T-cell (primary cell): ENCODE measurements around the gene RGS17. TPM values are rescaled to one million over a fixed set of nuclear protein-coding genes. Genes with fewer than 3 reads are reported as not detected.
A peak's percentile ranks its signal among the peaks of the same experiment; 100 is the strongest.
"Not testable (repeated sequence)": the region's sequence is repeated elsewhere in the genome, so short reads cannot be mapped to it uniquely, and the experiment has no call there.

ENCODE experiments used
- ATAC-seq, 4 experiments: fragments of 200-7000 bp in 3 of 4; fragments of 150-1000 bp in 1 of 4; cut with Tn5 transposase; replicated peaks in 1 of 4; 1 replicate in 3 of 4; 2 replicates in 1 of 4; pipeline ENCODE4 v1.10.0; 2021; ENCODE audit warnings: moderate library complexity in 3 of 4, mild to moderate bottlenecking in 2 of 4, moderate number of reproducible peaks in 1 of 4
- CTCF ChIA-PET, 2 donors: fragments of 300-600 bp; sonication (Branson Sonifier 250); formaldehyde crosslinking; loops; one replicate each; lab custom pipeline; 2022; ENCODE audit warnings: antibody characterized with exemption in 2 of 2; lab: Charles Lee
- POLR2A ChIA-PET, 2 donors: fragments of 300-600 bp; sonication (Branson Sonifier 250); formaldehyde crosslinking; loops; one replicate each; lab custom pipeline; 2022; ENCODE audit warnings: antibody characterized with exemption in 2 of 2; lab: Charles Lee
- DNase-seq, 35 experiments: peaks; one replicate each; pipeline versions ENCODE4 v3.0.0 to v3.0.0-alpha.2; 2013 to 2023
- H3K27ac ChIP-seq: one replicate; pipeline ENCODE4 v1.5.1; 2013; ENCODE audit warnings: low read length
- H3K27me3 ChIP-seq, 2 experiments: replicated peaks in 1 of 2; 1 replicate in 1 of 2; 2 replicates in 1 of 2; pipeline versions ENCODE4 v1.6.1 to v1.7.0; 2013; ENCODE audit warnings: low read length in 1 of 2, mixed read lengths in 1 of 2; ENCODE audit not compliant: control insufficient read depth in 2 of 2, insufficient read depth in 2 of 2; ENCODE audit errors: extremely low read depth in 1 of 2
- H3K36me3 ChIP-seq, 2 donors: 1 replicate in 1 of 2; 2 replicates in 1 of 2; pipeline versions ENCODE4 v1.6.1 to v1.7.0; 2013; ENCODE audit warnings: low read length in 1 of 2; ENCODE audit not compliant: control insufficient read depth in 2 of 2, insufficient read depth in 1 of 2; ENCODE audit errors: extremely low read depth in 1 of 2
- H3K4me1 ChIP-seq, 2 experiments: 1 replicate in 1 of 2; 2 replicates in 1 of 2; pipeline versions ENCODE4 v1.6.1 to v1.7.0; 2013; ENCODE audit warnings: low read length in 2 of 2, mixed read lengths in 1 of 2; ENCODE audit not compliant: insufficient read depth in 2 of 2, control insufficient read depth in 1 of 2; ENCODE audit errors: extremely low read depth in 1 of 2
- H3K4me3 ChIP-seq, 2 donors: 1 replicate in 1 of 2; 2 replicates in 1 of 2; pipeline versions ENCODE4 v1.5.1 to v1.7.0; 2013; ENCODE audit warnings: mild to moderate bottlenecking in 2 of 2, low read length in 1 of 2, moderate library complexity in 1 of 2; ENCODE audit not compliant: control insufficient read depth in 1 of 2; ENCODE audit errors: extremely low read depth in 1 of 2
- H3K9me3 ChIP-seq: 2 replicates; pipeline ENCODE4 v1.7.0; 2013
- H3K27ac Mint-ChIP-seq, 2 donors: one replicate each; pipeline ENCODE4 v1.8.0; 2020 to 2021; ENCODE audit warnings: mild to moderate bottlenecking in 2 of 2, mixed read lengths in 2 of 2
- H3K27me3 Mint-ChIP-seq, 2 donors: one replicate each; pipeline ENCODE4 v1.8.0; 2021 to 2022; ENCODE audit warnings: mixed read lengths in 2 of 2
- H3K36me3 Mint-ChIP-seq: one replicate; pipeline ENCODE4 v1.8.0; 2021; ENCODE audit warnings: mixed read lengths
- H3K4me1 Mint-ChIP-seq, 3 donors: one replicate each; pipeline ENCODE4 v1.8.0; 2020 to 2022; ENCODE audit warnings: mixed read lengths in 3 of 3, mild to moderate bottlenecking in 1 of 3
- H3K4me3 Mint-ChIP-seq, 3 donors: one replicate each; pipeline ENCODE4 v1.8.0; 2020 to 2022; ENCODE audit warnings: mild to moderate bottlenecking in 3 of 3, mixed read lengths in 3 of 3, moderate library complexity in 3 of 3
- H3K9me3 Mint-ChIP-seq, 3 donors: one replicate each; pipeline ENCODE4 v1.8.0; 2020 to 2022; ENCODE audit warnings: mixed read lengths in 3 of 3
- WGBS: methylation state at CpG from one replicate; pipeline ENCODE4 v1.1.5; 2013; ENCODE audit warnings: missing lambda C conversion rate; ENCODE audit not compliant: insufficient coverage; 5-methylcytosine and 5-hydroxymethylcytosine counted together
- total RNA-seq, 35 experiments: library from RNA in 6 of 35; stranded (reverse) in 6 of 35; fragments of 120-200 nt in 1 of 35; gene quantifications; one replicate each; pipeline versions ENCODE4 v1.2.1 to v1.2.4 and lab custom pipeline; 2013 to 2026

The RGS17 gene
- total RNA-seq, 5 donors from 2014 or later (not counting 1 experiment from before 2014, with no cell fraction given) = 0.09 to 0.30 TPM; not detected in 3

DNA sequence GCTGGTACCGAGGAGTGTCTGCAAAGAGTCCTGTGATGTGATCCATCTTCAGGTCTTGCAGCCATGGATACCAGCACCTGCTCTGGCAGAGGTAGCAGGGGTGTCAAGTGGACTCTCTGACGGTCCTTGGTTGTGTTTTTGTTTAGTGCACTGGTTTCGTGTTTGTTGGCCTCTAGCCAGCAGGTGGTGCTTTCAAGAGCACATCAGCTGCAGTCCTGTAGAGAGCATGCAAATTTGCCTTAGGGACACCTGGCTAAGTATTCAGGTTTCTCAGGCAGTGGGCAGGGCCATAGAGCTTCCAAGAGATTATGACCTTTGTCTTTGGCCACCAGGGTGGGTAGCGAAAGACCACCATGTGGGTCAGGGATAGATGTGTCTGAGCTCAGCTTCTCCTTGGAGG lies 14.5 kb upstream of the RGS17 start:
- peaks cover 0 to 4% (median 0%) of the 10 kb centered on the region in 3 donors for H3K9me3 Mint-ChIP-seq
- ChIA-PET POLR2A (no interaction called here), CTCF (no interaction called here)

DNA sequence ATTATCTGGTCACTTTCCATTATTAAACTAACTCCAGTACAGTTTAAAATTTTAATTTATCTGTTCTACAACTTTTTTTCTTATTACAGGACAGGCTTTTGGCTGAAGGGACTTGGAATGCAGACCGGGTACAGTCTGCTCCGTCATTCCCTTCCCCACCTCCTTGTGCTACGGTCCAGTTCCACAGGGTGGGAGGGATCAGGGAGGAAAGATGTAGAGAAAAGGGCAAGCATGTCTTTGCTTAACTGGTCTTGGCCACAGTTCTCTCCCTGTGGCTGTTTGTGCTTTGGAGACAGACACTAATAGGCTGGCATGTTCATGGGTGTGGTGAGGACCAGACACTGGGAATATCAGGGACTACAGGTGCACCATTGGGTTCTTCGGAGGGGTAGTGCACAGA lies 12.1 kb upstream of the RGS17 start:
- no peak overlapping the region for H3K27ac Mint-ChIP-seq
- no peak for ATAC-seq
- CTCF ChIA-PET = no interaction called here
- H3K4me3 Mint-ChIP-seq = no peak overlapping the region
- Histone ChIP-seq H3K4me1 (no peaks in the 10 kb centered on the region), H3K27ac (no peak overlapping the region), H3K4me3 (no peak overlapping the region), H3K9me3 (no peaks in the 10 kb centered on the region), H3K36me3 (no peaks in the 10 kb centered on the region), H3K27me3 (peaks cover 0 to 7% of the 10 kb centered on the region in 2 experiments)
- H3K9me3 Mint-ChIP-seq = peaks cover 0 to 4% (median 0%) of the 10 kb centered on the region in 3 donors
- H3K4me1 Mint-ChIP-seq = no peaks in the 10 kb centered on the region
- DNase-seq = no peak
- no peaks in the 10 kb centered on the region for H3K27me3 Mint-ChIP-seq
- H3K36me3 Mint-ChIP-seq = no peaks in the 10 kb centered on the region
- 80% methylated on average over 1 of the region's 4 CpGs for WGBS
- POLR2A ChIA-PET = interaction anchor here in 1 of 2 donors (0.6 kb wide), 1 partner anchor 26 kb away, joined by 3 read pairs; no protein-coding TSS in a partner anchor

More for the DNA sequence above, 14.5 kb upstream of the RGS17 start:
- Histone ChIP-seq H3K9me3 (no peaks in the 10 kb centered on the region), H3K27ac (no peak overlapping the region), H3K4me3 (no peak overlapping the region), H3K27me3 (peaks cover 0 to 9% of the 10 kb centered on the region in 2 experiments), H3K36me3 (no peaks in the 10 kb centered on the region), H3K4me1 (no peaks in the 10 kb centered on the region)
- no peaks in the 10 kb centered on the region for H3K36me3 Mint-ChIP-seq
- ATAC-seq (no peak), DNase-seq (no peak)
- no peak overlapping the region for H3K4me3 Mint-ChIP-seq
- no peak overlapping the region for H3K27ac Mint-ChIP-seq
- H3K27me3 Mint-ChIP-seq = peaks cover 0 to 2% of the 10 kb centered on the region in 2 donors
- WGBS = 71% methylated on average over 4 of the region's 4 CpGs
- no peaks in the 10 kb centered on the region for H3K4me1 Mint-ChIP-seq

DNA sequence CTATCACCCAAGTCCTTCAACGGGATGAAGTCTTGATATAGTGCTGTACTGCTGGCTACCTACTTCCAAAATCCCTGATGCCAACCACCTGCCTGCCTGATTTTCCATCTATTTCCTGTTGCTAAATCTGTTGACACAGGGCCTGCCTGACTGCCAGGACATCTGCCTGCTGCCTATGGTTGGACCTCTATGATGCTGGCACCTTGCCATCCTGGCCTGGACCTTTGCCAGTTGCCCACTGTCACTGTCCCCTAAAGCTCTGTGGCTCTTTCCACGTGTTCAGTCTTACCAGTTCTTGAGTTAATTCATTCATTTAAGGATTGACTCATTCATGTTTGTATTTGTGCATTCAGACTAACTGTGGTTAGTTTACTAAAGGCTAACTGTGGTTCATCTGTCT lies 9.2 kb upstream of the RGS17 start:
- WGBS = 83% methylated on average over 2 of the region's 2 CpGs
- peaks cover 2% of the 10 kb centered on the region in 2 donors for H3K27me3 Mint-ChIP-seq
- ChIA-PET POLR2A (no interaction called here), CTCF (no interaction called here)
- H3K9me3 Mint-ChIP-seq = peaks cover 0 to 4% (median 0%) of the 10 kb centered on the region in 3 donors
- H3K27ac Mint-ChIP-seq = no peak overlapping the region
- H3K4me1 Mint-ChIP-seq = peaks cover 0 to 3% (median 1%) of the 10 kb centered on the region in 3 donors
- H3K4me3 Mint-ChIP-seq = no peak overlapping the region
- Histone ChIP-seq H3K4me1 (no peaks in the 10 kb centered on the region), H3K27me3 (no peaks in the 10 kb centered on the region), H3K4me3 (no peak overlapping the region), H3K9me3 (no peaks in the 10 kb centered on the region), H3K27ac (no peak overlapping the region), H3K36me3 (no peaks in the 10 kb centered on the region)
- DNase-seq (no peak), ATAC-seq (no peak)
- no peaks in the 10 kb centered on the region for H3K36me3 Mint-ChIP-seq

DNA sequence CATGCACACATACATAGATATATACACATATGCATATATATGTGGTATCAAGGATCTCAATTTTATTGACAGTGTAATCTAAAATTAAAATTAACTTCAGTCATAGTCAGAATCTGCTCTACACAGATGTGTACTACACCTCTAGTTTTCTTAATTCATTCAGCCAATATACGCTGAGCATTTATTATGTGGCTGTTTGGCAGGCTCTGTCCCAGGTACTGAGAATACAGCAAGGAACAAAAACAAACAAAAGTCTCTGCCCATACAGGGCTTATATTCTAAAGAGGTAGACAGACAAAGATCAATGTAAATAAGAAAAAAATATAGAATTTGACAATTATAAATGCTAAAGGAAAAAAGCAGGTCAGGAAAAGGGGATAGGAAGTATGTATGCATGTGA lies 7.8 kb upstream of the RGS17 start:
- no peak overlapping the region for H3K4me3 Mint-ChIP-seq
- no peaks in the 10 kb centered on the region for H3K36me3 Mint-ChIP-seq
- ChIA-PET POLR2A (no interaction called here), CTCF (no interaction called here)
- H3K4me3 ChIP-seq = no peak overlapping the region
- peaks cover 0 to 5% (median 3%) of the 10 kb centered on the region in 3 donors for H3K4me1 Mint-ChIP-seq
- no peaks in the 10 kb centered on the region for H3K36me3 ChIP-seq
- H3K27me3 Mint-ChIP-seq = peaks cover 2 to 3% of the 10 kb centered on the region in 2 donors
- no peak for DNase-seq
- H3K9me3 Mint-ChIP-seq = no peaks in the 10 kb centered on the region
- H3K27ac Mint-ChIP-seq = no peak overlapping the region
- H3K27me3 ChIP-seq = no peaks in the 10 kb centered on the region
- WGBS = no CpG with 5 or more reads among the region's 1 CpG
- ATAC-seq = no peak
- H3K9me3 ChIP-seq = no peaks in the 10 kb centered on the region
- H3K27ac ChIP-seq = no peak overlapping the region
- no peaks in the 10 kb centered on the region for H3K4me1 ChIP-seq

DNA sequence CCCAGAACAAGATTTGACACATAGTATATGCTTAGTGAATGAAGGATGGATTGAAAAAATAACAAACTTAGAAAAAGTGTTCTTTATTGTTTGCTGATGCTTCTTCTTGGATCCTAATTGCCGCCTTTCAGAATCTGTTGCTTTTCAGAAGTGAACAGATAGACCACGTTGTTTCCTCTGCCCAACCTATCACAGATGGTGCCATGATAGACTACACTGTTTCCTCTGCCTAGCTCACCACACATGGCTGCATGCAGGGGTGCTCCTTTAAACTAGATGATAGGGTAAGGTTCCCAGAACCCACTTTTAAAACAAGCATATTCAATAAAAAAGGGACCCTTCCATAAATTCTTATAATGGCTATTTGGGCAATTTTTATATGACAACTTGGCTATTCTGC lies 4.6 kb upstream of the RGS17 start:
- CTCF ChIA-PET = no interaction called here
- peak in 1 of 4 experiments; percentile 55 for ATAC-seq
- H3K4me3 ChIP-seq = no peak overlapping the region
- no peaks in the 10 kb centered on the region for H3K36me3 ChIP-seq
- POLR2A ChIA-PET = no interaction called here
- peaks cover 3 to 11% (median 5%) of the 10 kb centered on the region in 3 donors for H3K4me1 Mint-ChIP-seq
- no peak overlapping the region for H3K4me3 Mint-ChIP-seq
- peaks cover 3 to 21% of the 10 kb centered on the region in 2 donors for H3K27me3 Mint-ChIP-seq
- no CpG with 5 or more reads among the region's 2 CpGs for WGBS
- peaks cover 2 to 7% of the 10 kb centered on the region in 2 experiments for H3K4me1 ChIP-seq
- H3K27ac ChIP-seq = no peak overlapping the region
- H3K9me3 Mint-ChIP-seq = no peaks in the 10 kb centered on the region
- H3K9me3 ChIP-seq = no peaks in the 10 kb centered on the region
- H3K27me3 ChIP-seq = peaks cover 0 to 8% of the 10 kb centered on the region in 2 experiments
- H3K27ac Mint-ChIP-seq = no peak overlapping the region
- no peaks in the 10 kb centered on the region for H3K36me3 Mint-ChIP-seq
- DNase-seq = no peak

DNA sequence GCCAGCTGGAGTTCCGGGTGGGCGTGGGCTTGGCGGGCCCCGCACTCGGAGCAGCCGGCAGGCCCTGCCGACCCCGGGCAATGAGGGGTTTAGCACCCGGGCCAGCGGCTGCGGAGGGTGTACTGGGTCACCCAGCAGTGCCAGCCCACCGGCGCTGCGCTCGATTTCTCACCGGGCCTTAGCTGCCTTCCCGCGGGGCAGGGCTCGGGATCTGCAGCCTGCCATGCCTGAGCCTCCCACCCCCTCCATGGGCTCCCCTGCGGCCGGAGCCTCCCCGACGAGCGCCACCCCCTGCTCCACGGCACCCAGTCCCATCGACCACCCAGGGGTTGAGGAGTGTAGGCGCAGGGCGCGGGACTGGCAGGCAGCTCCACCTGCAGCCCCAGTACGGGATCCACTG lies 2.6 kb upstream of the RGS17 start:
- H3K36me3 ChIP-seq, H3K27ac ChIP-seq, ATAC-seq, H3K4me3 Mint-ChIP-seq, H3K9me3 Mint-ChIP-seq, POLR2A ChIA-PET, DNase-seq, H3K4me3 ChIP-seq, H3K9me3 ChIP-seq, H3K27ac Mint-ChIP-seq, H3K36me3 Mint-ChIP-seq: not testable (repeated sequence)
- 95% methylated on average over 18 of the region's 30 CpGs for WGBS
- CTCF ChIA-PET = interaction anchor here in 1 of 2 donors (0.6 kb wide), 1 partner anchor 693 kb away, joined by 4 read pairs; no protein-coding TSS in a partner anchor
- Histone ChIP-seq H3K27me3 (peaks cover 2 to 19% of the 10 kb centered on the region in 2 experiments), H3K4me1 (peaks cover 9 to 20% of the 10 kb centered on the region in 2 experiments)
- Mint-ChIP-seq H3K27me3 (peaks cover 20 to 34% of the 10 kb centered on the region in 2 donors), H3K4me1 (peaks cover 14 to 24% (median 23%) of the 10 kb centered on the region in 3 donors)
